Vagina (tissue), 2 donors: ENCODE data around the gene RAB3IL1.

Source experiments
- CTCF ChIP-seq, 3 experiments: fragments of 450-650 bp in 2 of 3; fragments of 200-600 bp in 1 of 3; sonication (generic) in 1 of 3; IDR thresholded peaks; one replicate each; pipeline ENCODE4 v1.5.1; 2017 to 2019; ENCODE audit warnings: antibody characterized with exemption in 3 of 3, mild to moderate bottlenecking in 2 of 3, moderate library complexity in 2 of 3
- POLR2A ChIP-seq, 2 donors: fragments of 450-650 bp; IDR thresholded peaks; one replicate each; pipeline ENCODE4 v1.6.1; 2017; ENCODE audit warnings: antibody characterized with exemption in 2 of 2, mild to moderate bottlenecking in 2 of 2, moderate library complexity in 2 of 2
- POLR2AphosphoS5 ChIP-seq, 2 donors: sonication (generic); formaldehyde crosslinking; IDR thresholded peaks; one replicate each; pipeline ENCODE4 v1.9.0; 2017; ENCODE audit warnings: antibody characterized with exemption in 2 of 2, mild to moderate bottlenecking in 2 of 2, low read depth in 1 of 2; ENCODE audit not compliant: insufficient read depth in 1 of 2

- TF ChIP-seq POLR2A (IDR thresholded peaks at IDR 0.05) (no peak), POLR2AphosphoS5 (IDR thresholded peaks at IDR 0.05; ENCODE audit: insufficient read depth in 1 of 2, low read depth in 1 of 2) (no peak), CTCF (IDR thresholded peaks at IDR 0.05) (no peak)
Measured at GRCh38 chr11:61905801-61906521, 11.4 kb downstream of the RAB3IL1 start.
